ENCODE results near the gene PGR.

Gene PGR

GRCh38 chr11:101096036-101096704 is 33.4 kb downstream of the PGR start:
- Histone ChIP-seq H3K36me3 (ENCODE audit: control insufficient read depth, insufficient read depth, low read length) (no peaks in the 10 kb centered on the region), H3K4me3 (replicated peaks; ENCODE audit: low read depth, low read length) (no peak overlapping the region), H3K27me3 (replicated peaks; ENCODE audit: control insufficient read depth, insufficient read depth, low read length) (no peaks in the 10 kb centered on the region)
- TF ChIP-seq, protein P1, sequence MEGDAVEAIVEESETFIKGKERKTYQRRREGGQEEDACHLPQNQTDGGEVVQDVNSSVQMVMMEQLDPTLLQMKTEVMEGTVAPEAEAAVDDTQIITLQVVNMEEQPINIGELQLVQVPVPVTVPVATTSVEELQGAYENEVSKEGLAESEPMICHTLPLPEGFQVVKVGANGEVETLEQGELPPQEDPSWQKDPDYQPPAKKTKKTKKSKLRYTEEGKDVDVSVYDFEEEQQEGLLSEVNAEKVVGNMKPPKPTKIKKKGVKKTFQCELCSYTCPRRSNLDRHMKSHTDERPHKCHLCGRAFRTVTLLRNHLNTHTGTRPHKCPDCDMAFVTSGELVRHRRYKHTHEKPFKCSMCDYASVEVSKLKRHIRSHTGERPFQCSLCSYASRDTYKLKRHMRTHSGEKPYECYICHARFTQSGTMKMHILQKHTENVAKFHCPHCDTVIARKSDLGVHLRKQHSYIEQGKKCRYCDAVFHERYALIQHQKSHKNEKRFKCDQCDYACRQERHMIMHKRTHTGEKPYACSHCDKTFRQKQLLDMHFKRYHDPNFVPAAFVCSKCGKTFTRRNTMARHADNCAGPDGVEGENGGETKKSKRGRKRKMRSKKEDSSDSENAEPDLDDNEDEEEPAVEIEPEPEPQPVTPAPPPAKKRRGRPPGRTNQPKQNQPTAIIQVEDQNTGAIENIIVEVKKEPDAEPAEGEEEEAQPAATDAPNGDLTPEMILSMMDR (IDR thresholded peaks at IDR 0.05; ENCODE audit: insufficient read depth, low read length, poor library complexity, severe bottlenecking): no peak
- DNase-seq (ENCODE audit: extremely low read depth, insufficient read length): no peak

DNA sequence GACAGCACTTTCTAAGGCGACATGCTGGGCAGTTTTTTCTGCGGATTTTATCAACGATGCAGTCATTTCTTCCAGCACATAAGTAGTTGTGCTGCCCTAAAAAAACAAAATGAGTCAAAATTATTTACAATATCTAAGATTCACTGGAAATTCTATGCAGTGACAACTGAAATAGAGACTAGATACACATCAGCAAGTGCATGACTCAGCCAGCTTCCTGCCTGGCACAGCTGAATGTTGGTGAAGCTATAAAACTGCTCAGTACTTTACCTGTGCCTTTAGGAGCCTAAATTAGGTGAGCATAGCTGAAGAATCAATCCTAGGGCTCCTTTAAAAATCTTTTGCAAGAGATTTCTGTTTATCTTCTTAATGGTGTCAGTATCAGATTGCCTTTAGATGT is 37.8 kb downstream of the PGR start:
- DNase-seq (ENCODE audit: extremely low read depth, insufficient read length): no peak
- TF ChIP-seq, protein P1 (IDR thresholded peaks at IDR 0.05; ENCODE audit: insufficient read depth, low read length, poor library complexity, severe bottlenecking): no peak
- H3K4me3 ChIP-seq (replicated peaks; ENCODE audit: low read depth, low read length): no peak overlapping the region
- H3K36me3 ChIP-seq (ENCODE audit: control insufficient read depth, insufficient read depth, low read length): no peaks in the 10 kb centered on the region
- H3K27me3 ChIP-seq (replicated peaks; ENCODE audit: control insufficient read depth, insufficient read depth, low read length): no peaks in the 10 kb centered on the region

GRCh38 chr11:101090679-101091270 is 38.8 kb downstream of the PGR start:
- no peak overlapping the region for H3K4me3 ChIP-seq (replicated peaks; ENCODE audit: low read depth, low read length)
- TF ChIP-seq, protein P1 (IDR thresholded peaks at IDR 0.05; ENCODE audit: insufficient read depth, low read length, poor library complexity, severe bottlenecking): no peak
- H3K27me3 ChIP-seq (replicated peaks; ENCODE audit: control insufficient read depth, insufficient read depth, low read length): no peaks in the 10 kb centered on the region
- no peaks in the 10 kb centered on the region for H3K36me3 ChIP-seq (ENCODE audit: control insufficient read depth, insufficient read depth, low read length)
- no peak for DNase-seq (ENCODE audit: extremely low read depth, insufficient read length)

DNA sequence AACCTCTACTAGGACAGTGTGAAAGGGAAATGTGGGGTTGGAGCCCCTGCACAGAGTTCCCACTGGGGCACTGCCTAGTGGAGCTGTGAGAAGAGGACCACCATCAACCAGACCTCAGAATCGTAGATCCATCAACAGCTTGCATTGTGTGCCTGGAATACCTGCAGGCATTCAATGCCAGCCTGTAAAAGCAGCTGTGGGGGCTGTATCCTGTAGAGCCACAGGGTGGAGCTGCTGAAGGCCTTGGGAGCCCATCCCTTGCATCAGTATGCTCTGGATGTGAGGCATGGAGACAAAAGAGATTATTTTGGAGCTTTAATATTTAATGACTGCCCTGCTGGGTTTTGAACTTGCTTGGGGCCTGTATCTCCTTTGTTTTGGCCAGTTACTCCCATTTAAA is 46.3 kb downstream of the PGR start:
- no peaks in the 10 kb centered on the region for H3K27me3 ChIP-seq (replicated peaks; ENCODE audit: control insufficient read depth, insufficient read depth, low read length)
- TF ChIP-seq, protein P1 (IDR thresholded peaks at IDR 0.05; ENCODE audit: insufficient read depth, low read length, poor library complexity, severe bottlenecking): peak; percentile 8
- H3K36me3 ChIP-seq (ENCODE audit: control insufficient read depth, insufficient read depth, low read length): no peaks in the 10 kb centered on the region
- DNase-seq (ENCODE audit: extremely low read depth, insufficient read length): no peak
- no peak overlapping the region for H3K4me3 ChIP-seq (replicated peaks; ENCODE audit: low read depth, low read length)

- Histone ChIP-seq H3K27me3 (replicated peaks; ENCODE audit: control insufficient read depth, insufficient read depth, low read length) (no peaks in the 10 kb centered on the region), H3K36me3 (ENCODE audit: control insufficient read depth, insufficient read depth, low read length) (no peaks in the 10 kb centered on the region), H3K4me3 (replicated peaks; ENCODE audit: low read depth, low read length) (no peak overlapping the region)
- TF ChIP-seq, protein P1 (IDR thresholded peaks at IDR 0.05; ENCODE audit: insufficient read depth, low read length, poor library complexity, severe bottlenecking): no peak
- DNase-seq (ENCODE audit: extremely low read depth, insufficient read length): no peak
These were observed 46.8 kb downstream of the PGR start for GRCh38 chr11:101082813-101083212.
